ENCODE data around the gene STAU1. TPM values are rescaled to one million over a fixed set of nuclear protein-coding genes. Genes with fewer than 3 reads are reported as not detected.
A peak's percentile ranks its signal among the peaks of the same experiment; 100 is the strongest.

The STAU1 gene
- 39.3 and 40.3 TPM in 2 replicates for total RNA-seq

- H3K4me1 Mint-ChIP-seq: peaks cover 42% of the 10 kb centered on the region
- H3K4me3 Mint-ChIP-seq: peak within 1 kb of the TSS; percentile 94
- DNase-seq (peak; percentile 90), ATAC-seq (ENCODE audit: low read depth) (peak; percentile 95)
- peaks cover 7% of the 10 kb centered on the region for H3K27me3 Mint-ChIP-seq
- intact Hi-C loops (cut with micrococcal nuclease): loop anchor here (1.0 to 10.0 kb wide), 5 partner anchors 9 to 142 kb away; partner anchors contain the start of genes CSE1L, DDX27 and ZNFX1
- H3K27ac Mint-ChIP-seq: peak within 1 kb of the TSS; percentile 93
- no peaks in the 10 kb centered on the region for H3K9me3 Mint-ChIP-seq
- peaks cover 15% of the 10 kb centered on the region for H3K36me3 Mint-ChIP-seq (ENCODE audit: low read depth)
- ChIA-PET CTCF (interaction anchor here (0.9 kb wide), 1 partner anchor 29 kb away, joined by 3 read pairs; no protein-coding TSS in a partner anchor), POLR2A (interaction anchor here (0.6 to 2.7 kb wide), 10 partner anchors 9 to 1607 kb away, joined by 3 to 28 read pairs (median 4); partner anchors contain the start of genes BCAS4, CSE1L and DDX27)
- TF ChIP-seq, protein P1, sequence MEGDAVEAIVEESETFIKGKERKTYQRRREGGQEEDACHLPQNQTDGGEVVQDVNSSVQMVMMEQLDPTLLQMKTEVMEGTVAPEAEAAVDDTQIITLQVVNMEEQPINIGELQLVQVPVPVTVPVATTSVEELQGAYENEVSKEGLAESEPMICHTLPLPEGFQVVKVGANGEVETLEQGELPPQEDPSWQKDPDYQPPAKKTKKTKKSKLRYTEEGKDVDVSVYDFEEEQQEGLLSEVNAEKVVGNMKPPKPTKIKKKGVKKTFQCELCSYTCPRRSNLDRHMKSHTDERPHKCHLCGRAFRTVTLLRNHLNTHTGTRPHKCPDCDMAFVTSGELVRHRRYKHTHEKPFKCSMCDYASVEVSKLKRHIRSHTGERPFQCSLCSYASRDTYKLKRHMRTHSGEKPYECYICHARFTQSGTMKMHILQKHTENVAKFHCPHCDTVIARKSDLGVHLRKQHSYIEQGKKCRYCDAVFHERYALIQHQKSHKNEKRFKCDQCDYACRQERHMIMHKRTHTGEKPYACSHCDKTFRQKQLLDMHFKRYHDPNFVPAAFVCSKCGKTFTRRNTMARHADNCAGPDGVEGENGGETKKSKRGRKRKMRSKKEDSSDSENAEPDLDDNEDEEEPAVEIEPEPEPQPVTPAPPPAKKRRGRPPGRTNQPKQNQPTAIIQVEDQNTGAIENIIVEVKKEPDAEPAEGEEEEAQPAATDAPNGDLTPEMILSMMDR (IDR thresholded peaks at IDR 0.05): no peak
Observed at GRCh38 chr20:49187851-49188641, at the start of gene STAU1. STAU1 (minus strand) TSS chr20:49188334; CDS start chr20:49166201, 22,133 bp downstream.

- no peak overlapping the region for H3K4me3 Mint-ChIP-seq
- ATAC-seq (ENCODE audit: low read depth) (no peak), DNase-seq (no peak)
- no peaks in the 10 kb centered on the region for H3K9me3 Mint-ChIP-seq
- CTCF ChIA-PET: interaction anchor here (0.6 to 2.1 kb wide), 3 partner anchors 9 to 225 kb away, joined by 3 to 11 read pairs (median 3); no protein-coding TSS in a partner anchor
- intact Hi-C loops (cut with micrococcal nuclease): no loop called here
- no peaks in the 10 kb centered on the region for H3K4me1 Mint-ChIP-seq
- no peaks in the 10 kb centered on the region for H3K27me3 Mint-ChIP-seq
- H3K27ac Mint-ChIP-seq: no peak overlapping the region
- TF ChIP-seq, protein P1 (IDR thresholded peaks at IDR 0.05): no peak
- H3K36me3 Mint-ChIP-seq (ENCODE audit: low read depth): peaks cover 85% of the 10 kb centered on the region
- POLR2A ChIA-PET: no interaction called here
Observed at GRCh38 chr20:49237531-49237930, 49.4 kb upstream of the STAU1 start.

DNA sequence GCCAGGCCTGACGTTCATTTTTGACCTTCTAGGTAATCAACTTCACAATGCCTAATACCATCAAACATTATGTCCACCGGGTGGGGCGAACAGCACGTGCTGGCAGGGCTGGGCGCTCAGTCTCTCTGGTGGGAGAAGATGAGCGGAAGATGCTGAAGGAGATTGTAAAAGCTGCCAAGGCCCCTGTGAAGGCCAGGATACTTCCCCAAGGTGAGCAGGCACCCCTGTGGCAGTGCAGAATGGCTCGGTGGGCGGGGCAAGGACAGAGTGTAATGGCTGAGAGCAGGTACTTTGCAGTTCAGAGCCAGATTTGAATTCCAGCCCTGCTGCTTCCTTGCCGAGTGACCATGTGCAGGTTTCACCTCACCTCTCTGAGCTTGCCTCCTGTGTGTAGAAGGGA lies 48.2 kb upstream of the STAU1 start:
- ChIA-PET CTCF (no interaction called here), POLR2A (interaction anchor here (0.7 kb wide), 1 partner anchor 116 kb away, joined by 4 read pairs; no protein-coding TSS in a partner anchor)
- peaks cover 79% of the 10 kb centered on the region for H3K36me3 Mint-ChIP-seq (ENCODE audit: low read depth)
- H3K4me1 Mint-ChIP-seq: peaks cover 2% of the 10 kb centered on the region
- intact Hi-C loops (cut with micrococcal nuclease): no loop called here
- DNase-seq (no peak), ATAC-seq (ENCODE audit: low read depth) (no peak)
- H3K4me3 Mint-ChIP-seq: no peak overlapping the region
- TF ChIP-seq, protein P1 (IDR thresholded peaks at IDR 0.05): no peak
- no peaks in the 10 kb centered on the region for H3K27me3 Mint-ChIP-seq
- no peak overlapping the region for H3K27ac Mint-ChIP-seq
- no peaks in the 10 kb centered on the region for H3K9me3 Mint-ChIP-seq

DNA sequence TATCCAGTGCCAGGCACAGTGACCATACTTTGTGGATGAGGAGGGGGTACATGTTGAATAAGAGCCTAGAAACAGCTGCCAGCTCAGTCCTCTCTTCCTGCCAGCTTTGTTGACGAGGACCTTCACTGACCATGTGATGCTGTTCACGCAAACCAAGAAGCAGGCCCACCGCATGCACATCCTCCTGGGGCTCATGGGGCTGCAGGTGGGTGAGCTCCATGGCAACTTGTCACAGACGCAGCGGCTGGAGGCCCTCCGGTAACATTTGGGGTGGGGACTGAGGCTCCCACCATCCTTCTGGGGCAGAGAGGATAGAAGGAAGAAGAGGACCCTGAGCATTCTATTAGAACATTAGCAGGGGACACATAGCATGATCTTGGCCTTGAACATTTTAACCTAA lies 46.7 kb upstream of the STAU1 start:
- intact Hi-C loops (cut with micrococcal nuclease): loop anchor here (5.0 kb wide), 1 partner anchor 42 kb away; the partner anchor contains the start of gene ZNFX1
- ChIA-PET CTCF (no interaction called here), POLR2A (interaction anchor here (1.1 kb wide), 1 partner anchor 13 kb away, joined by 3 read pairs; no protein-coding TSS in a partner anchor)
- Mint-ChIP-seq H3K36me3 (ENCODE audit: low read depth) (peaks cover 81% of the 10 kb centered on the region), H3K4me3 (no peak overlapping the region), H3K27me3 (no peaks in the 10 kb centered on the region), H3K4me1 (peaks cover 15% of the 10 kb centered on the region), H3K9me3 (no peaks in the 10 kb centered on the region), H3K27ac (no peak overlapping the region)
- no peak for DNase-seq
- no peak for ATAC-seq (ENCODE audit: low read depth)
- TF ChIP-seq, protein P1 (IDR thresholded peaks at IDR 0.05): no peak

GRCh38 chr20:49233226-49233625 lies 45.1 kb upstream of the STAU1 start:
- DNase-seq: no peak
- H3K4me1 Mint-ChIP-seq: peaks cover 15% of the 10 kb centered on the region
- no peaks in the 10 kb centered on the region for H3K27me3 Mint-ChIP-seq
- no peak for ATAC-seq (ENCODE audit: low read depth)
- no peak overlapping the region for H3K4me3 Mint-ChIP-seq
- CTCF ChIA-PET: no interaction called here
- H3K36me3 Mint-ChIP-seq (ENCODE audit: low read depth): peaks cover 80% of the 10 kb centered on the region
- intact Hi-C loops (cut with micrococcal nuclease): loop anchor here (5.0 kb wide), 1 partner anchor 44 kb away; the partner anchor contains the start of gene ZNFX1
- H3K9me3 Mint-ChIP-seq: no peaks in the 10 kb centered on the region
- no peak overlapping the region for H3K27ac Mint-ChIP-seq
- POLR2A ChIA-PET: interaction anchor here (0.5 kb wide), 1 partner anchor 28 kb away, joined by 4 read pairs; no protein-coding TSS in a partner anchor
- TF ChIP-seq, protein P1 (IDR thresholded peaks at IDR 0.05): no peak
